ENCODE results near the gene PTPRM.

GRCh38 chr18:7805096-7805495 lies 238.0 kb downstream of the PTPRM start:
- TF ChIP-seq CTCF (IDR thresholded peaks at IDR 0.05) (no peak), EP300 (IDR thresholded peaks at IDR 0.05; ENCODE audit: low read depth) (no peak), POLR2AphosphoS5 (IDR thresholded peaks at IDR 0.05) (no peak), POLR2A (IDR thresholded peaks at IDR 0.05) (no peak)
